ENCODE results near the gene CCDC116.

CCDC116 gene

GRCh38 chr22:21657360-21658032 lies 24.9 kb downstream of the CCDC116 start:
- no peaks in the 10 kb centered on the region for H3K9me2 ChIP-seq (replicated peaks; ENCODE audit: low read depth, low read length)
- peaks cover 32% of the 10 kb centered on the region for H3K79me2 ChIP-seq (ENCODE audit: insufficient read depth, low read length)
- peak overlapping the region; percentile 86 for H3K4me3 ChIP-seq (ENCODE audit: low read length, poor library complexity, severe bottlenecking)
- H4K20me1 ChIP-seq (ENCODE audit: insufficient read depth, low read length, poor library complexity, severe bottlenecking) = no peaks in the 10 kb centered on the region
- peak overlapping the region; percentile 81 for H3K9ac ChIP-seq (ENCODE audit: low read depth, low read length, poor library complexity, severe bottlenecking)
- peak overlapping the region; percentile 90 for H2AFZ ChIP-seq (ENCODE audit: low read length)
- H3K9me3 ChIP-seq (ENCODE audit: insufficient read depth, low read depth, low read length) = no peaks in the 10 kb centered on the region
- no peak for TF ChIP-seq EZH2phosphoT487 (IDR thresholded peaks at IDR 0.05; ENCODE audit: borderline replicate concordance)
- TF ChIP-seq CTCF (conservative IDR thresholded peaks at IDR 0.05; ENCODE audit: low read length) = peak; percentile 29; the same call in 1 of the 2 replicates
- peak overlapping the region; percentile 94 for H3K4me2 ChIP-seq (ENCODE audit: low read depth, low read length, poor library complexity, severe bottlenecking)
- H3F3A ChIP-seq (ENCODE audit: low read depth) = peaks cover 15% of the 10 kb centered on the region
- peaks cover 35% of the 10 kb centered on the region for H3K4me1 ChIP-seq (ENCODE audit: insufficient read depth, low read length, poor library complexity, severe bottlenecking)
- H3K27me3 ChIP-seq (ENCODE audit: insufficient read depth, low read length, poor library complexity, severe bottlenecking) = peaks cover 2% of the 10 kb centered on the region
- H3K36me3 ChIP-seq (ENCODE audit: insufficient read depth, low read length) = peaks cover 10% of the 10 kb centered on the region; the same call in 1 of the 2 replicates

- Histone ChIP-seq H3K36me3 (ENCODE audit: insufficient read depth, low read length) (no peaks in the 10 kb centered on the region), H3K4me3 (ENCODE audit: low read length, poor library complexity, severe bottlenecking) (no peak overlapping the region), H3K4me2 (ENCODE audit: low read depth, low read length, poor library complexity, severe bottlenecking) (no peak overlapping the region), H3K9me2 (replicated peaks; ENCODE audit: low read depth, low read length) (no peaks in the 10 kb centered on the region), H3K4me1 (ENCODE audit: insufficient read depth, low read length, poor library complexity, severe bottlenecking) (peaks cover 22% of the 10 kb centered on the region), H4K20me1 (ENCODE audit: insufficient read depth, low read length, poor library complexity, severe bottlenecking) (no peaks in the 10 kb centered on the region), H3K27me3 (ENCODE audit: insufficient read depth, low read length, poor library complexity, severe bottlenecking) (no peaks in the 10 kb centered on the region), H3K9me3 (ENCODE audit: insufficient read depth, low read depth, low read length) (no peaks in the 10 kb centered on the region), H3K9ac (ENCODE audit: low read depth, low read length, poor library complexity, severe bottlenecking) (no peak overlapping the region), H3K79me2 (ENCODE audit: insufficient read depth, low read length) (peaks cover 13% of the 10 kb centered on the region; the same call in 1 of the 2 replicates), H3F3A (ENCODE audit: low read depth) (peaks cover 15% of the 10 kb centered on the region), H2AFZ (ENCODE audit: low read length) (no peak overlapping the region)
- TF ChIP-seq EZH2phosphoT487 (IDR thresholded peaks at IDR 0.05; ENCODE audit: borderline replicate concordance) (no peak), CTCF (conservative IDR thresholded peaks at IDR 0.05; ENCODE audit: low read length) (no peak)
Observed at GRCh38 chr22:21659864-21660525, 27.4 kb downstream of the CCDC116 start.

- no peak for TF ChIP-seq CTCF (conservative IDR thresholded peaks at IDR 0.05; ENCODE audit: low read length)
Observed at GRCh38 chr22:21660904-21661303, 28.3 kb downstream of the CCDC116 start.

More at GRCh38 chr22:21660904-21661303, 28.3 kb downstream of the CCDC116 start:
- Histone ChIP-seq H3K4me2 (ENCODE audit: low read depth, low read length, poor library complexity, severe bottlenecking) (no peak overlapping the region), H3F3A (ENCODE audit: low read depth) (peaks cover 13% of the 10 kb centered on the region), H3K79me2 (ENCODE audit: insufficient read depth, low read length) (peaks cover 13% of the 10 kb centered on the region; the same call in 1 of the 2 replicates), H3K4me3 (ENCODE audit: low read length, poor library complexity, severe bottlenecking) (no peak overlapping the region), H3K4me1 (ENCODE audit: insufficient read depth, low read length, poor library complexity, severe bottlenecking) (peaks cover 22% of the 10 kb centered on the region), H3K9ac (ENCODE audit: low read depth, low read length, poor library complexity, severe bottlenecking) (no peak overlapping the region), H3K9me2 (replicated peaks; ENCODE audit: low read depth, low read length) (no peaks in the 10 kb centered on the region), H3K36me3 (ENCODE audit: insufficient read depth, low read length) (no peaks in the 10 kb centered on the region), H3K9me3 (ENCODE audit: insufficient read depth, low read depth, low read length) (no peaks in the 10 kb centered on the region), H2AFZ (ENCODE audit: low read length) (no peak overlapping the region), H4K20me1 (ENCODE audit: insufficient read depth, low read length, poor library complexity, severe bottlenecking) (no peaks in the 10 kb centered on the region), H3K27me3 (ENCODE audit: insufficient read depth, low read length, poor library complexity, severe bottlenecking) (no peaks in the 10 kb centered on the region)

All from Loucy (cell line).